Activated CD8-positive, alpha-beta T cell treated with anti-CD3 and anti-CD28 coated beads for 36 hours (primary cell): ENCODE data around the gene DCC. TPM values are rescaled to one million over a fixed set of nuclear protein-coding genes. Genes with fewer than 3 reads are reported as not detected.

Source experiments
- ATAC-seq: fragments of 200-7000 bp; cut with Tn5 transposase; one replicate; pipeline ENCODE4 v1.10.0; 2021; ENCODE audit warnings: mild to moderate bottlenecking, moderate library complexity
- CTCF ChIA-PET: fragments of 350-600 bp; sonication (Branson Sonifier 250); formaldehyde crosslinking; loops from one replicate; lab custom pipeline; 2021; ENCODE audit warnings: antibody characterized with exemption; lab: Charles Lee
- POLR2A ChIA-PET: fragments of 350-600 bp; sonication (Branson Sonifier 250); formaldehyde crosslinking; loops from one replicate; lab custom pipeline; 2021; ENCODE audit warnings: antibody characterized with exemption; lab: Charles Lee
- DNase-seq: peaks from one replicate; pipeline ENCODE4 v3.0.0-alpha.2; 2020
- H3K27ac Mint-ChIP-seq: one replicate; pipeline ENCODE4 v1.8.0; 2021; ENCODE audit warnings: mild to moderate bottlenecking, mixed read lengths
- H3K27me3 Mint-ChIP-seq: one replicate; pipeline ENCODE4 v1.8.0; 2021; ENCODE audit warnings: mixed read lengths
- H3K36me3 Mint-ChIP-seq: one replicate; pipeline ENCODE4 v1.8.0; 2021; ENCODE audit warnings: low read depth, mixed read lengths
- H3K4me1 Mint-ChIP-seq: one replicate; pipeline ENCODE4 v1.8.0; 2021; ENCODE audit warnings: low read depth, mixed read lengths
- H3K4me3 Mint-ChIP-seq: one replicate; pipeline ENCODE4 v1.8.0; 2021; ENCODE audit warnings: mild to moderate bottlenecking, moderate library complexity, mixed read lengths
- H3K9me3 Mint-ChIP-seq: one replicate; pipeline ENCODE4 v1.8.0; 2021; ENCODE audit warnings: mixed read lengths
- intact Hi-C: fragments of 100-400 bp; cut with micrococcal nuclease; formaldehyde crosslinking; loops from one replicate; pipeline ENCODE4 v1.10.0; 2022
- total RNA-seq, 2 experiments: library from RNA; stranded (reverse); gene quantifications; one replicate each; pipeline ENCODE4 v1.2.3, GENCODE V29; 2021
- TF ChIP-seq, protein P1 (sequence below): fragments of 200-600 bp; IDR thresholded peaks from one replicate; pipeline ENCODE4 v1.8.0; 2022; ENCODE audit warnings: antibody characterized with exemption, mild to moderate bottlenecking

DCC gene
- total RNA-seq, 2 experiments from 2014 or later: not detected

DNA sequence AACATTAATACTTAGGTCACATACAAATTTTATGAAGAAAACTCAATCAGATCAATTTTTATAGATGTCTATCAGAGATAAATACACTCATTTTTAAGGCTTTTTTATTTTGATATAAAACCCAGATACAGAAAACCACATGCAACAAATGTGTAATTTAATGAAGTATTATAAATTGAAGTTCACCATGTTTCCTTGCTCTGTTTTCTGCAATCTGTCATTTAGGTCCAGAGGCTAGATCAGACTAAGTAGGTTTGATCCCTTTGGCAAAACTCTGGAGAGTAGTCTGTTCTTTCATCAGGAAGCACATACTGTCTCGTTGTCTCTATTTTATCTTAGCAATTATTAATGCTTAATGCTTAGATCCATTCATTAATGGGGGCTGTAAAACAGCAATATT, 1042.9 kb downstream of the DCC start:
- no peak overlapping the region for H3K27ac Mint-ChIP-seq

DNA sequence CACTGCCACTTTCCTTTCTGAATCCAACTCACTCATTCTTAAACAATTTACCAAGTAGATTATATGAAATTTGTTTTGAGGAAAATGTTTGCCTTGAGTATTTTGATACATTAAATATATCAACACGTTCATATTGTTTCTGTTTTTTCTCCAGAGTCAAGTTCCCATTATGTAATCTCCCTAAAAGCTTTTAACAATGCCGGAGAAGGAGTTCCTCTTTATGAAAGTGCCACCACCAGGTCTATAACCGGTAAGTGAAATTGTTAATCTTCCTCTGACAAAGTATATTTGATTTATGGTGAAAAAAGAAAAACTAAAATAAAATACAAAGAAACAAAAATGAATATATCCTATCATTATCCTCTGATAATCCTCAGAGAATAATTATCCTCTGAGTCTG, 1045.9 kb downstream of the DCC start:
- DNase-seq (no peak), ATAC-seq (no peak)
- H3K4me1 Mint-ChIP-seq: no peaks in the 10 kb centered on the region
- ChIA-PET POLR2A (no interaction called here), CTCF (no interaction called here)
- H3K27ac Mint-ChIP-seq: no peak overlapping the region
- H3K27me3 Mint-ChIP-seq: no peaks in the 10 kb centered on the region
- H3K36me3 Mint-ChIP-seq: no peaks in the 10 kb centered on the region
- H3K9me3 Mint-ChIP-seq: no peaks in the 10 kb centered on the region
- intact Hi-C loops: no loop called here
- no peak overlapping the region for H3K4me3 Mint-ChIP-seq
- TF ChIP-seq, protein P1, sequence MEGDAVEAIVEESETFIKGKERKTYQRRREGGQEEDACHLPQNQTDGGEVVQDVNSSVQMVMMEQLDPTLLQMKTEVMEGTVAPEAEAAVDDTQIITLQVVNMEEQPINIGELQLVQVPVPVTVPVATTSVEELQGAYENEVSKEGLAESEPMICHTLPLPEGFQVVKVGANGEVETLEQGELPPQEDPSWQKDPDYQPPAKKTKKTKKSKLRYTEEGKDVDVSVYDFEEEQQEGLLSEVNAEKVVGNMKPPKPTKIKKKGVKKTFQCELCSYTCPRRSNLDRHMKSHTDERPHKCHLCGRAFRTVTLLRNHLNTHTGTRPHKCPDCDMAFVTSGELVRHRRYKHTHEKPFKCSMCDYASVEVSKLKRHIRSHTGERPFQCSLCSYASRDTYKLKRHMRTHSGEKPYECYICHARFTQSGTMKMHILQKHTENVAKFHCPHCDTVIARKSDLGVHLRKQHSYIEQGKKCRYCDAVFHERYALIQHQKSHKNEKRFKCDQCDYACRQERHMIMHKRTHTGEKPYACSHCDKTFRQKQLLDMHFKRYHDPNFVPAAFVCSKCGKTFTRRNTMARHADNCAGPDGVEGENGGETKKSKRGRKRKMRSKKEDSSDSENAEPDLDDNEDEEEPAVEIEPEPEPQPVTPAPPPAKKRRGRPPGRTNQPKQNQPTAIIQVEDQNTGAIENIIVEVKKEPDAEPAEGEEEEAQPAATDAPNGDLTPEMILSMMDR: no peak

More for the DNA sequence above, 1042.9 kb downstream of the DCC start:
- no peaks in the 10 kb centered on the region for H3K36me3 Mint-ChIP-seq
- no peaks in the 10 kb centered on the region for H3K27me3 Mint-ChIP-seq
- intact Hi-C loops: no loop called here
- POLR2A ChIA-PET: no interaction called here
- no peaks in the 10 kb centered on the region for H3K9me3 Mint-ChIP-seq
- no peak for DNase-seq
- no peak overlapping the region for H3K4me3 Mint-ChIP-seq
- CTCF ChIA-PET: no interaction called here
- ATAC-seq: no peak
- TF ChIP-seq, protein P1: no peak
- no peaks in the 10 kb centered on the region for H3K4me1 Mint-ChIP-seq

DNA sequence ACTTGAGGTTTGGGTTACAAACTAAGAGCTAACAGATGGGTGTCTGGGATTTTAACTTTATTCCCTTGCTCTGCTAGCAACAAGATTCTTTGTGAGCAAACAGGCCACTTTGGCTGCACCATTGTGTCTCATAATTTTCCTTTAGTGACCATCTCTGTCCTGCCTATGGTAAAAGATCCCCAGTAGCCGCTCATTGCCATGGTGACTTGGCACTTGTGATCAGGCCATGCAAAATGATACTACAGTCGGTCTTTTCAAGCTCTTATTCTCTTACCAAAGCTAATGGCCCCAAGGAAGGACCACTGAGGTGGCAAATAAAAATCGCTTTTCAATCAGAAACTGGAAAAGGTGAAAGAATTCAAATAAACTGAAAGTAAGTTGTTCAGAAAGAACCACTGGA, 1047.6 kb downstream of the DCC start:
- no peaks in the 10 kb centered on the region for H3K36me3 Mint-ChIP-seq
- TF ChIP-seq, protein P1: no peak
- DNase-seq: no peak
- ATAC-seq: no peak
- no peak overlapping the region for H3K4me3 Mint-ChIP-seq
- ChIA-PET POLR2A (no interaction called here), CTCF (no interaction called here)
- intact Hi-C loops: no loop called here
- H3K27me3 Mint-ChIP-seq: no peaks in the 10 kb centered on the region
- H3K27ac Mint-ChIP-seq: no peak overlapping the region
- H3K4me1 Mint-ChIP-seq: no peaks in the 10 kb centered on the region
- peaks cover 6% of the 10 kb centered on the region for H3K9me3 Mint-ChIP-seq

DNA sequence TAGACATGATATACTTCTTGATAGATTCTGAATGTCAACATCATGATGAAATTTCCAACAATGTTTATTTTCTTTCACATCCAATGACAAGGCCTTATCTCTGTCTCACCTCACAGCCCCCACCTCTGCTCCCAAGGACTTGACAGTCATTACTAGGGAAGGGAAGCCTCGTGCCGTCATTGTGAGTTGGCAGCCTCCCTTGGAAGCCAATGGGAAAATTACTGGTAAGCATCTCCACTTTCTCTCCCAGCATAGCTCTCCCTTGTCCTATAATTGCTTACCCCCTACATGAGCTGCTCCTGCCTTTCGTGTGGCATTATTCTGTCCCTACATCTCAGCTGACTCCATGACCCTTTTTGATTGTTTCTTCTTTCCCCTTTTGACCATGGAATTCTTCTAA, 1062.7 kb downstream of the DCC start:
- Mint-ChIP-seq H3K36me3 (no peaks in the 10 kb centered on the region), H3K9me3 (no peaks in the 10 kb centered on the region), H3K4me3 (no peak overlapping the region), H3K27me3 (no peaks in the 10 kb centered on the region), H3K27ac (no peak overlapping the region), H3K4me1 (no peaks in the 10 kb centered on the region)
- ATAC-seq: no peak
- intact Hi-C loops: no loop called here
- POLR2A ChIA-PET: no interaction called here
- no peak for DNase-seq
- CTCF ChIA-PET: no interaction called here
- TF ChIP-seq, protein P1: no peak

DNA sequence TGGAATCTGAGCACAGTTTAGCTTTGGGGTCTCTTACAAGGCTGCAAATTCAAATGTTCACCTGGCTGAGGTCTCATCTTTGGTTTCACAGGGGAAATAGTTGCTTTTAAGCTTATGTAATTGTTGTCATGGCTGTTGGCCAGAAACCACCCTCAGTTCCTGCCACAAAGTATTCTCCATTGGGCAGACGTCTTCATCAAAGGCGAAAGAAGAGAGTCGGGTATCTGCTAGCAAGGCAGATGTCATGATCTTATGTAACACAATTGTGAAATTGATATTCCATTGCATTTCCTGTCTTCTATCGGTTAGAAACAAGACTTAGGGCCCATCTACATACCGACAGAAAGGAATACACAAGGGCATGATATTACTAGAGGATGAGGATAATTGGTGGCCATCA, 1068.3 kb downstream of the DCC start:
- Mint-ChIP-seq H3K27ac (no peak overlapping the region), H3K27me3 (no peaks in the 10 kb centered on the region), H3K4me3 (no peak overlapping the region), H3K36me3 (no peaks in the 10 kb centered on the region), H3K4me1 (no peaks in the 10 kb centered on the region), H3K9me3 (peaks cover 2% of the 10 kb centered on the region)
- no peak for ATAC-seq
- no peak for DNase-seq
- ChIA-PET CTCF (no interaction called here), POLR2A (no interaction called here)
- TF ChIP-seq, protein P1: no peak
- intact Hi-C loops: no loop called here
